GM12801 (cell line): Measurements from ENCODE around the gene TACC3.

Experiments
- TF ChIP-seq, protein P1 (sequence below): IDR thresholded peaks from one replicate; pipeline ENCODE4 v1.5.1; 2011; ENCODE audit warnings: control low read depth; ENCODE audit not compliant: insufficient read length; ENCODE audit errors: extremely low read depth

The TACC3 gene

GRCh38 chr4:1715002-1715758 lies 6.1 kb upstream of the TACC3 start:
- TF ChIP-seq, protein P1, sequence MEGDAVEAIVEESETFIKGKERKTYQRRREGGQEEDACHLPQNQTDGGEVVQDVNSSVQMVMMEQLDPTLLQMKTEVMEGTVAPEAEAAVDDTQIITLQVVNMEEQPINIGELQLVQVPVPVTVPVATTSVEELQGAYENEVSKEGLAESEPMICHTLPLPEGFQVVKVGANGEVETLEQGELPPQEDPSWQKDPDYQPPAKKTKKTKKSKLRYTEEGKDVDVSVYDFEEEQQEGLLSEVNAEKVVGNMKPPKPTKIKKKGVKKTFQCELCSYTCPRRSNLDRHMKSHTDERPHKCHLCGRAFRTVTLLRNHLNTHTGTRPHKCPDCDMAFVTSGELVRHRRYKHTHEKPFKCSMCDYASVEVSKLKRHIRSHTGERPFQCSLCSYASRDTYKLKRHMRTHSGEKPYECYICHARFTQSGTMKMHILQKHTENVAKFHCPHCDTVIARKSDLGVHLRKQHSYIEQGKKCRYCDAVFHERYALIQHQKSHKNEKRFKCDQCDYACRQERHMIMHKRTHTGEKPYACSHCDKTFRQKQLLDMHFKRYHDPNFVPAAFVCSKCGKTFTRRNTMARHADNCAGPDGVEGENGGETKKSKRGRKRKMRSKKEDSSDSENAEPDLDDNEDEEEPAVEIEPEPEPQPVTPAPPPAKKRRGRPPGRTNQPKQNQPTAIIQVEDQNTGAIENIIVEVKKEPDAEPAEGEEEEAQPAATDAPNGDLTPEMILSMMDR, result no peak

- TF ChIP-seq, protein P1, result no peak
Observed at GRCh38 chr4:1716065-1716945, 5.0 kb upstream of the TACC3 start.

DNA sequence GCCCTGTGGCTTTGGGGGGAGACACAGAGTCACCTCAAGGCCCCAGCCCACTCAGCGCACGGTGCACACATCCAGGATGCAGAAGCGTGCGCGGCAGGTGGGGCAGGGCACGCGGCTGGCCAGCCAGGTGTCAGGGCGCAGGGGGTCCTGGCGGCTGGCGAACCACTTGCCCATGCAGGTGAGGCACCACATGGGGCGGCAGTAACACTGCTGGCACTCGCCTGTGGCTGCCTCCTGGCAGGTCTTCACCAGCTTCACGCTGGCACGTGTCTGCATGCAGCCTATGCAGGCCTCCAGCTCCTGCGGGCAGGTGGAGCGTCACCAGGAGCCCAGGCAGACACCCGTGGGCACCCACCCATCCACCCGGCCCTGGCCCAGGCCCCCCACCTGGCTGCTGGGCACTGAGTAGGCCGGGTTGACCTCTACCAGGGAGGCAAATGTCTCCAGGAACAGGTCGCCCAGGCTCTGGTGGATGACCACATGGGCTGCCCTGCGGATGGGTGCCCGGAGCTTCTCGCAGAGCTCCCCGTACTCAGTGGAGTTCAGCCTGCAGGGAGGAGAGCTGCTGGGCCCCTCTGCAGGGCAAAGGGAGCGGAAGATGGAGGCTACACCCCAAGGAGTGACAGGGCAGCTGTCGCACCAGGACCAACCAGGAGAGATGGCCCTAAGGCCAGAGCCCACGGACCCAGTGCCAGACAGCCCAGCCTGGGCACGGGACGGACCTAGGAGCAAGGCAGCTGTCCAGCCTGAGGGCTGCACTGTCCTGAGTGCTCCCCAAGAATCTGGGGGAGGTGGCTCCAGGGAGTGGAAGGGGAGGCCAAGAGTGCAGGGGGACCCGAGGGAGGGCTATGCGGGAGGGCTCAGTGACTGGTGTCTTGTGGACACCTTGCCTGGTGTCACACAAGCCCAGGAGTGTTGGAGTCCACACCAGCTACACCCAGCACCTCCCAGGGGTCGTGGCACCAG lies 3.9 kb upstream of the TACC3 start:
- TF ChIP-seq, protein P1, result no peak

DNA sequence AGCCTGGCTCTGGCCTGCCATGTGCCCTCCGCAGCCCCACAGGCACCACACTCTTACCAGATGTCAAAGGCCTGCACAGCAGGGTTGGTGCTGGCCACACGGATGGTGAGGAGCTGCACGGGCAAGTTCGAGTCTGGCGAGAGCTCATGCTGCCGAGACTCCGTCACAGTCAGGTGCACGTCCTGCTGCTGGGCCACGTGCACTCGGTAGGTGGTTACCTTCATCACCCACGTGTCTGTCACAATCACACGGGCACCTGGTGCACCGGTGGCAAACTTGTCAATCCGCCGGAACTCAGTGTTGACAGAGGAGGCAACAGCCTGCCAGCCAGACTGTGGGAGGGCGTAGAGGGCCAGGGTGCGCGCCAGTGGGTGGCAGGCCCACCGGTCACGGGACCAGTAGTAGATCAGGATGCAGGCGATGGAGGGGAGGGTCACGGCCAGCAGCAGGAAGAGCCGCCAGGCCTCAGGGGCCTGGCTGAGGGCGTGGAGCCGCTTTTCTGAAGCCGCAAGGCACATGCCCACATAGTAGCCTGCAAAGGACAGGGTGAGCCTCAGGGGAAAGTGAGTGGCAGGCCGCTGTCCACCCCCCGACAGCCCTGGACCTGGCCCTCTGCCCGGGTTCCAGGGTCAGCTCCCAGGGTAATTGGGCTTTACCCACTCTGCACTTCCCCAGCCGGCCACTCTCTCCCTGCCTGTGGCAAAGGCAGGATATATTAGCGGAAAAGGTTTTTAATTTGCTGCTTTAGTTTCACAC lies 3.0 kb upstream of the TACC3 start:
- TF ChIP-seq, protein P1, result no peak

- TF ChIP-seq, protein P1, result no peak
Observed at GRCh38 chr4:1720163-1720983, 948 bp upstream of the TACC3 start.
